ENCODE results near the gene TRAF2. TPM values are rescaled to one million over a fixed set of nuclear protein-coding genes. Genes with fewer than 3 reads are reported as not detected.

TRAF2 gene
- total RNA-seq, 2 donors from 2014 or later, result 5.2 to 30.7 TPM

GRCh38 chr9:136955202-136955942 is 69.1 kb downstream of the TRAF2 start:
- Histone ChIP-seq H3K27ac (no peak overlapping the region), H3K4me3 (no peak overlapping the region), H3K27me3 (no peaks in the 10 kb centered on the region), H3K36me3 (replicated peaks in 1 of 2; ENCODE audit: insufficient read depth in 1 of 2, low read depth in 2 of 2) (no peaks in the 10 kb centered on the region), H3K9me3 (no peaks in the 10 kb centered on the region), H3K4me1 (peaks cover 21% of the 10 kb centered on the region)
- no peak for TF ChIP-seq POLR2A (IDR thresholded peaks at IDR 0.05)
- TF ChIP-seq CTCF (IDR thresholded peaks at IDR 0.05), result no peak
- WGBS, 2 donors, result 87% methylated on average over 5 to 10 of the region's 14 CpGs
- intact Hi-C loops (cut with DNase I), result no loop called here
- ATAC-seq (no peak), DNase-seq (no peak)

DNA sequence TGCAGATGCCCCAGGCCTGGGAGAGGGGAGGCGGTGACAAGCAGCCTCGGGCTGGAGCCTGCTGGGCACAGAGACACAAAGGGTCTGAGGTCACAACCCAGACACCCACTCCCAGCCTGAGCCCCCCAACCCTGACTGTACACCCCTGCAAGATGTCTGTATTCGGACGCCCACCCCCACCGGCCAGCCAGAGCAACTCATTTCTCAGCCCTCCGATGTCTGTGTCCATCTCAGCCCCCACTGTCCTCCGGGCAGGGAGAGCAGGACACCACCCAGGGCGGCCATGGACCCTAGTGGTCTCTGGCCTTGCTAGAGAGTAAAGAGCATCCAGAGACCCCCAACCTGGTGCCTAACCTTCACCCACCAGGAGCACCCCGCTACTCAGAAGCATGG is 69.6 kb downstream of the TRAF2 start:
- Histone ChIP-seq H3K27ac (no peak overlapping the region), H3K4me3 (no peak overlapping the region), H3K9me3 (no peaks in the 10 kb centered on the region), H3K36me3 (replicated peaks in 1 of 2; ENCODE audit: insufficient read depth in 1 of 2, low read depth in 2 of 2) (no peaks in the 10 kb centered on the region), H3K4me1 (peaks cover 15% of the 10 kb centered on the region), H3K27me3 (no peaks in the 10 kb centered on the region)
- no peak for TF ChIP-seq CTCF (IDR thresholded peaks at IDR 0.05)
- no peak for TF ChIP-seq POLR2A (IDR thresholded peaks at IDR 0.05)
- DNase-seq, result no peak
- ATAC-seq, result no peak
- intact Hi-C loops (cut with DNase I), result no loop called here
- WGBS, 2 donors, result 90 to 100% methylated on average over 2 to 9 of the region's 9 CpGs

GRCh38 chr9:136956604-136957003 is 70.3 kb downstream of the TRAF2 start:
- no peak overlapping the region for H3K4me3 ChIP-seq
- intact Hi-C loops (cut with DNase I), result no loop called here
- TF ChIP-seq POLR2A (IDR thresholded peaks at IDR 0.05) (no peak), CTCF (IDR thresholded peaks at IDR 0.05) (no peak)
- no peak overlapping the region for H3K27ac ChIP-seq
- peaks cover 9% of the 10 kb centered on the region for H3K4me1 ChIP-seq
- H3K36me3 ChIP-seq (replicated peaks in 1 of 2; ENCODE audit: insufficient read depth in 1 of 2, low read depth in 2 of 2), result no peaks in the 10 kb centered on the region
- no peak for ATAC-seq
- DNase-seq, result no peak
- H3K27me3 ChIP-seq, result no peaks in the 10 kb centered on the region
- 88 to 95% methylated on average over 4 of the region's 4 CpGs for WGBS, 2 donors
- no peaks in the 10 kb centered on the region for H3K9me3 ChIP-seq

- Histone ChIP-seq H3K36me3 (replicated peaks in 1 of 2; ENCODE audit: insufficient read depth in 1 of 2, low read depth in 2 of 2) (no peaks in the 10 kb centered on the region), H3K4me3 (no peak overlapping the region), H3K4me1 (peaks cover under 1% of the 10 kb centered on the region), H3K27me3 (no peaks in the 10 kb centered on the region), H3K9me3 (no peaks in the 10 kb centered on the region), H3K27ac (no peak overlapping the region)
- ATAC-seq, result no peak
- no peak for TF ChIP-seq POLR2A (IDR thresholded peaks at IDR 0.05)
- TF ChIP-seq CTCF (IDR thresholded peaks at IDR 0.05), result no peak
- no peak for DNase-seq
- intact Hi-C loops (cut with DNase I), result no loop called here
- WGBS, 2 donors, result 73 to 94% methylated on average over 1 of the region's 1 CpG
Measured at GRCh38 chr9:136957461-136957860, 71.1 kb downstream of the TRAF2 start.

DNA sequence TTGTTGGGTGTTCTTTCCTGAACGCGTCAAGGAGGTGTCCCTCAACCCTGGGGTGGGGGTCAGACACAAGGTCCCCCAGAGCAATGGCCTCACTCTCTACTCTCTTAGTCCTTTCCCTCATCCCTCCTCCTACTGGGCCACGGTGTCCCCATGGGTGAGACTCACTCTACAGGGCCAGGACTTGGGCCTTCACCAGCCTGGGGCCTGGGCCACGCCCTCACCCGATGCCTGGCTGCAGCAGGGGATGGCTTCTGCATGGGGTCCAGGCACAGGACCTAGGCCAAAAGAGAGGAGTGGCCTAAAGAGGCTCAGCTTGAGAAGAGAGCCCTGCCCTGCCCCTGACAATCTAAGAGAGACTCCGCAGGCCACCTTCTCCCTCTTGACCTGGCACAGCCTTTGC is 71.6 kb downstream of the TRAF2 start:
- 88 to 100% methylated on average over 3 to 5 of the region's 6 CpGs for WGBS, 2 donors
- no peaks in the 10 kb centered on the region for H3K36me3 ChIP-seq (replicated peaks in 1 of 2; ENCODE audit: insufficient read depth in 1 of 2, low read depth in 2 of 2)
- no peaks in the 10 kb centered on the region for H3K4me1 ChIP-seq
- no peak for TF ChIP-seq POLR2A (IDR thresholded peaks at IDR 0.05)
- no peak for TF ChIP-seq CTCF (IDR thresholded peaks at IDR 0.05)
- no peak overlapping the region for H3K27ac ChIP-seq
- no peaks in the 10 kb centered on the region for H3K9me3 ChIP-seq
- H3K27me3 ChIP-seq, result no peaks in the 10 kb centered on the region
- no peak overlapping the region for H3K4me3 ChIP-seq
- ATAC-seq (no peak), DNase-seq (no peak)
- intact Hi-C loops (cut with DNase I), result no loop called here
